Fibroblast of lung (primary cell): Measurements from ENCODE around the gene MEIS2. TPM values are rescaled to one million over a fixed set of nuclear protein-coding genes. Genes with fewer than 3 reads are reported as not detected.

Experiments used
- DNase-seq, 2 donors: peaks; one replicate each; pipeline versions ENCODE4 v3.0.0 to v3.0.0-alpha.2; 2010; ENCODE audit warnings: low read depth in 2 of 2
- H2AFZ ChIP-seq: 2 replicates; pipeline ENCODE4 v1.5.1; 2012; ENCODE audit warnings: low read length, control low read depth, inconsistent platforms
- H3K27ac ChIP-seq: 2 replicates; pipeline ENCODE4 v1.5.1; 2011; ENCODE audit warnings: low read length, control low read depth; ENCODE audit not compliant: insufficient read depth
- H3K27me3 ChIP-seq: 2 replicates; pipeline ENCODE4 v1.5.1; 2011; ENCODE audit warnings: mild to moderate bottlenecking, low read length; ENCODE audit not compliant: control insufficient read depth, insufficient read depth
- H3K36me3 ChIP-seq: 2 replicates; pipeline ENCODE4 v1.5.1; 2011; ENCODE audit warnings: low read length; ENCODE audit not compliant: control insufficient read depth, insufficient read depth
- H3K4me1 ChIP-seq: 2 replicates; pipeline ENCODE4 v1.5.1; 2011; ENCODE audit warnings: low read length; ENCODE audit not compliant: control insufficient read depth, insufficient read depth; ENCODE audit errors: extremely low read depth
- H3K4me2 ChIP-seq: 2 replicates; pipeline ENCODE4 v1.5.1; 2011; ENCODE audit warnings: low read length, control low read depth; ENCODE audit not compliant: insufficient read depth; ENCODE audit errors: extremely low read depth
- H3K4me3 ChIP-seq, 4 experiments: fragments of 200-600 bp in 1 of 4; sonication (generic) in 1 of 4; replicated peaks in 1 of 4; 2 replicates each; pipeline ENCODE4 v1.5.1; 2011 to 2016; ENCODE audit warnings: low read length in 4 of 4, low read depth in 3 of 4, mild to moderate bottlenecking in 3 of 4, control low read depth in 2 of 4, inconsistent platforms in 1 of 4, mixed read lengths in 1 of 4; ENCODE audit not compliant: insufficient read depth in 1 of 4; ENCODE audit errors: control extremely low read depth in 1 of 4
- H3K79me2 ChIP-seq: 2 replicates; pipeline ENCODE4 v1.5.1; 2012; ENCODE audit warnings: mild to moderate bottlenecking, low read length, inconsistent platforms; ENCODE audit not compliant: control insufficient read depth, insufficient read depth
- H3K9ac ChIP-seq: 2 replicates; pipeline ENCODE4 v1.5.1; 2011; ENCODE audit warnings: mild to moderate bottlenecking, low read length, control low read depth; ENCODE audit not compliant: insufficient read depth
- H3K9me3 ChIP-seq: 2 replicates; pipeline ENCODE4 v1.5.1; 2012; ENCODE audit warnings: low read depth, low read length; ENCODE audit not compliant: control insufficient read depth, insufficient read depth
- H4K20me1 ChIP-seq: 2 replicates; pipeline ENCODE4 v1.5.1; 2011; ENCODE audit warnings: low read length; ENCODE audit not compliant: control insufficient read depth, insufficient read depth; ENCODE audit errors: extremely low read depth
- CTCF ChIP-seq, 2 donors: IDR thresholded peaks in 1 of 2; conservative IDR thresholded peaks in 1 of 2; 1 replicate in 1 of 2; 2 replicates in 1 of 2; pipeline ENCODE4 v1.5.1; 2011 to 2012; ENCODE audit warnings: low read length in 2 of 2, control low read depth in 1 of 2, inconsistent platforms in 1 of 2, low read depth in 1 of 2, mild to moderate bottlenecking in 1 of 2
- EZH2 ChIP-seq: IDR thresholded peaks from 2 replicates; pipeline ENCODE4 v1.5.1; 2012; ENCODE audit warnings: low read length, control low read depth, mild to moderate bottlenecking; ENCODE audit errors: missing control alignments
- polyA plus RNA-seq, 2 donors: library from polyadenylated mRNA; depleted of rRNA in 1 of 2; stranded (reverse) in 1 of 2; unstranded in 1 of 2; fragments of >200 nt; gene quantifications; 2 replicates each; pipeline ENCODE4 v1.2.1, GENCODE V29; 2011 to 2012; ENCODE audit warnings: missing spikeins in 1 of 2
- total RNA-seq: library from RNA; depleted of rRNA; stranded (reverse); fragments of >200 nt; gene quantifications from 2 replicates; pipeline ENCODE4 v1.2.1, GENCODE V29; 2014

Gene MEIS2
- total and polyA plus RNA-seq, 2 donors (not counting 1 experiment from before 2014, with no cell fraction given): 31.0 to 37.1 TPM

DNA sequence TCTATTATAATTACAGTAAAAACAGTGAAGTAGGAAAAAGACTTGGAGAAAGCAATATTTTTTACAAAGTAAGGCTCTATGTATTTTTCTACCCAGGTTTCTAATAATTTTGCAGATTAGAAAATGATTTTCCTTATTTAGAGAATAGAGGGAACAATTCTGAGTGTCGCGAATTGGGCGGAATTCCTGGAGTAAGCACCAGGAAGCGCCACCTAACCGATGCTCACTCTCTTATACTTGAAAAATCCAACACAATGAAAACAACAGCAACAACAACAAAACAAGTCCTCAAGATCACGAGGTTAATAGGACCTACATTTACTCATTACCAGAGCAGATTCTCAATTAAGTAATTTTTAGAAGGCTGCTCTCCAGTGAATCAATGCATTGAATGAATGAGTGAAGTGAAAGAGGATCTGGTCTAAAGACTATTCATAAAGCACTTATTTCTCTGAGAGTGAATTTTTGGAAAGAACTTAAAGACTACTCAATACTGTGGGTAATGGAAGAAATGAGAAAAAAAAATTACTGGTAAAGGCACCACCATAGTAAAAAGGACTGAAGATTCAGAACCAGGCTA, 158.0 kb downstream of the MEIS2 start:
- Histone ChIP-seq H3K27me3 (no peaks in the 10 kb centered on the region), H3K4me2 (no peak overlapping the region), H3K9me3 (no peaks in the 10 kb centered on the region), H3K36me3 (no peaks in the 10 kb centered on the region), H3K79me2 (no peaks in the 10 kb centered on the region), H3K4me3 (no peak overlapping the region), H3K9ac (no peak overlapping the region), H2AFZ (no peak overlapping the region), H3K27ac (no peak overlapping the region), H4K20me1 (no peaks in the 10 kb centered on the region), H3K4me1 (no peaks in the 10 kb centered on the region)
- no peak for DNase-seq
- TF ChIP-seq EZH2 (no peak), CTCF (conservative IDR thresholded peaks at IDR 0.05 in 1 of 2, IDR thresholded peaks at IDR 0.05 in 1 of 2; ENCODE audit: low read depth in 1 of 2, low read length in 2 of 2) (no peak)

DNA sequence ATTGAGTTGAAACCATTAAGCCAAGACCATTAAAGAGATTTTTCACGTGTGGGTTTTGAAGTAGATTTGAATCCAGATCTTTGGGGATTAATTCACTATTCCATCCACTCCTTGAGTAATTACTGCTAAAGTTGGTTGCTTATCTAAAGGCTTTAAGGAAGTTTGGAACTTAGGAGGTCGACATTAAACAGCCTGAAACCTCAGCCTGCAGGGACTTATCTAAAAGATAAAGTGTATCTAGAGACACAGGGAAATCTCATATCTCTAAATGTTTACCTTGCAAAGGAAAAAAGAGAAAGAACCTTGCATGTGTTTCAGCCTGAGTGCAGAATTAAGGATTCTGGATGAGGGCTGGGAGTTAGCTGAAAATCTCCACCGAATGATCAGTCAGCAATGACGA, 158.6 kb downstream of the MEIS2 start:
- no peak overlapping the region for H3K27ac ChIP-seq

GRCh38 chr15:36940636-36941260, 159.6 kb downstream of the MEIS2 start:
- DNase-seq: no peak
- Histone ChIP-seq H3K27ac (no peak overlapping the region), H3K27me3 (no peaks in the 10 kb centered on the region), H3K9ac (no peak overlapping the region), H3K36me3 (no peaks in the 10 kb centered on the region), H3K9me3 (no peaks in the 10 kb centered on the region), H4K20me1 (no peaks in the 10 kb centered on the region), H3K4me3 (no peak overlapping the region), H2AFZ (no peak overlapping the region), H3K4me1 (no peaks in the 10 kb centered on the region), H3K4me2 (no peak overlapping the region), H3K79me2 (no peaks in the 10 kb centered on the region)
- TF ChIP-seq CTCF (conservative IDR thresholded peaks at IDR 0.05 in 1 of 2, IDR thresholded peaks at IDR 0.05 in 1 of 2; ENCODE audit: low read depth in 1 of 2, low read length in 2 of 2) (no peak), EZH2 (no peak)

More for the DNA sequence above, 158.6 kb downstream of the MEIS2 start:
- no peak overlapping the region for H3K9ac ChIP-seq
- no peak overlapping the region for H3K4me3 ChIP-seq
- H3K27me3 ChIP-seq: no peaks in the 10 kb centered on the region
- TF ChIP-seq EZH2 (no peak), CTCF (conservative IDR thresholded peaks at IDR 0.05 in 1 of 2, IDR thresholded peaks at IDR 0.05 in 1 of 2; ENCODE audit: low read depth in 1 of 2, low read length in 2 of 2) (no peak)
- H4K20me1 ChIP-seq: no peaks in the 10 kb centered on the region
- H2AFZ ChIP-seq: no peak overlapping the region
- H3K4me1 ChIP-seq: no peaks in the 10 kb centered on the region
- no peaks in the 10 kb centered on the region for H3K79me2 ChIP-seq
- DNase-seq: no peak
- H3K36me3 ChIP-seq: no peaks in the 10 kb centered on the region
- H3K4me2 ChIP-seq: no peak overlapping the region
- H3K9me3 ChIP-seq: no peaks in the 10 kb centered on the region
